Measurements from ENCODE around the gene CD28. TPM values are rescaled to one million over a fixed set of nuclear protein-coding genes. Genes with fewer than 3 reads are reported as not detected.

Gene CD28
- total and polyA plus RNA-seq, 2 donors (not counting 3 experiments of a cell fraction or from before 2014, with no cell fraction given): 0.15 TPM; not detected in 1

GRCh38 chr2:203758841-203759689, 52.6 kb downstream of the CD28 start:
- no peak for FAIRE-seq

More at GRCh38 chr2:203758841-203759689, 52.6 kb downstream of the CD28 start:
- Histone ChIP-seq H3K4me2 (ENCODE audit: insufficient read depth, low read length) (no peak overlapping the region), H3K4me1 (ENCODE audit: control insufficient read depth, extremely low read depth, insufficient read depth, low read length) (peaks cover 7% of the 10 kb centered on the region), H3K27ac (ENCODE audit: insufficient read depth, low read depth, low read length) (no peak overlapping the region), H3K9ac (replicated peaks; ENCODE audit: extremely low read depth, insufficient read depth, low read length) (no peak overlapping the region), H3K27me3 (ENCODE audit: control insufficient read depth in 2 of 2, insufficient read depth in 2 of 2, low read length in 2 of 2) (no peaks in the 10 kb centered on the region), H3K36me3 (ENCODE audit: control insufficient read depth in 2 of 2, extremely low read depth in 1 of 2, insufficient read depth in 2 of 2, low read length in 2 of 2) (no peaks in the 10 kb centered on the region), H4K20me1 (replicated peaks; ENCODE audit: control insufficient read depth, extremely low read depth, insufficient read depth, low read length) (no peaks in the 10 kb centered on the region), H3K4me3 (replicated peaks in 1 of 3; ENCODE audit: insufficient read depth in 1 of 3, low read depth in 1 of 3, low read length in 3 of 3) (no peak overlapping the region), H3K9me3 (replicated peaks; ENCODE audit: control insufficient read depth, insufficient read depth, low read length) (no peaks in the 10 kb centered on the region), H3K9me1 (replicated peaks; ENCODE audit: control insufficient read depth, extremely low read depth, insufficient read depth, low read length) (no peaks in the 10 kb centered on the region), H2AFZ (ENCODE audit: low read depth, low read length) (peak overlapping the region; percentile 73), H3K79me2 (ENCODE audit: control insufficient read depth, insufficient read depth, low read length) (no peaks in the 10 kb centered on the region)
- intact Hi-C loops (cut with micrococcal nuclease): no loop called here
- CTCF ChIA-PET: interaction anchor here (0.9 kb wide), 1 partner anchor 8 kb away, joined by 3 read pairs; no protein-coding TSS in a partner anchor
- POLR2A ChIA-PET: no interaction called here
- dilution Hi-C loops (cut with MboI; ENCODE audit: extremely low pct_ligation_motif_present, low sequenced_read_pairs): no loop called here
- no peak for DNase-seq (ENCODE audit: low read depth, low spot score)
- no TSS peak for BruUV-seq (replicated peaks)
- TF ChIP-seq FOS (IDR thresholded peaks at IDR 0.05; ENCODE audit: borderline replicate concordance, insufficient read depth, low read length): no peak
- no peak for TF ChIP-seq JUN (IDR thresholded peaks at IDR 0.05; ENCODE audit: borderline replicate concordance, insufficient read depth, insufficient read length, low read depth)
- no peak for TF ChIP-seq POLR2AphosphoS5 (IDR thresholded peaks at IDR 0.05; ENCODE audit: insufficient read depth, low read depth, low read length)
- no peak for TF ChIP-seq EZH2 (IDR thresholded peaks at IDR 0.05; ENCODE audit: borderline replicate concordance, low read depth, low read length, severe bottlenecking)
- no peak for TF ChIP-seq GATA2 (IDR thresholded peaks at IDR 0.05; ENCODE audit: insufficient read depth, insufficient read length, low read depth, low read length)
- no peak for TF ChIP-seq MYC (IDR thresholded peaks at IDR 0.05; ENCODE audit: low read depth, low read length)
- TF ChIP-seq, protein P1, sequence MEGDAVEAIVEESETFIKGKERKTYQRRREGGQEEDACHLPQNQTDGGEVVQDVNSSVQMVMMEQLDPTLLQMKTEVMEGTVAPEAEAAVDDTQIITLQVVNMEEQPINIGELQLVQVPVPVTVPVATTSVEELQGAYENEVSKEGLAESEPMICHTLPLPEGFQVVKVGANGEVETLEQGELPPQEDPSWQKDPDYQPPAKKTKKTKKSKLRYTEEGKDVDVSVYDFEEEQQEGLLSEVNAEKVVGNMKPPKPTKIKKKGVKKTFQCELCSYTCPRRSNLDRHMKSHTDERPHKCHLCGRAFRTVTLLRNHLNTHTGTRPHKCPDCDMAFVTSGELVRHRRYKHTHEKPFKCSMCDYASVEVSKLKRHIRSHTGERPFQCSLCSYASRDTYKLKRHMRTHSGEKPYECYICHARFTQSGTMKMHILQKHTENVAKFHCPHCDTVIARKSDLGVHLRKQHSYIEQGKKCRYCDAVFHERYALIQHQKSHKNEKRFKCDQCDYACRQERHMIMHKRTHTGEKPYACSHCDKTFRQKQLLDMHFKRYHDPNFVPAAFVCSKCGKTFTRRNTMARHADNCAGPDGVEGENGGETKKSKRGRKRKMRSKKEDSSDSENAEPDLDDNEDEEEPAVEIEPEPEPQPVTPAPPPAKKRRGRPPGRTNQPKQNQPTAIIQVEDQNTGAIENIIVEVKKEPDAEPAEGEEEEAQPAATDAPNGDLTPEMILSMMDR (IDR thresholded peaks at IDR 0.05; ENCODE audit: extremely low read depth in 1 of 2, insufficient read depth in 1 of 2, low read depth in 1 of 2, low read length in 2 of 2): no peak
- no peak for TF ChIP-seq POLR2A (IDR thresholded peaks at IDR 0.05; ENCODE audit: low read depth, low read length)
- TF ChIP-seq MAX (IDR thresholded peaks at IDR 0.05; ENCODE audit: insufficient read depth, insufficient read length): no peak
